Fibroblast of lung (primary cell): ENCODE measurements around the gene APOBEC3A. TPM values are rescaled to one million over a fixed set of nuclear protein-coding genes. Genes with fewer than 3 reads are reported as not detected.
"Not testable (repeated sequence)": the region's sequence is repeated elsewhere in the genome, so short reads cannot be mapped to it uniquely, and the experiment has no call there.

Experiments used
- DNase-seq, 2 donors: peaks; one replicate each; pipeline versions ENCODE4 v3.0.0 to v3.0.0-alpha.2; 2010; ENCODE audit warnings: low read depth in 2 of 2
- H2AFZ ChIP-seq: 2 replicates; pipeline ENCODE4 v1.5.1; 2012; ENCODE audit warnings: low read length, control low read depth, inconsistent platforms
- H3K27ac ChIP-seq: 2 replicates; pipeline ENCODE4 v1.5.1; 2011; ENCODE audit warnings: low read length, control low read depth; ENCODE audit not compliant: insufficient read depth
- H3K27me3 ChIP-seq: 2 replicates; pipeline ENCODE4 v1.5.1; 2011; ENCODE audit warnings: mild to moderate bottlenecking, low read length; ENCODE audit not compliant: control insufficient read depth, insufficient read depth
- H3K36me3 ChIP-seq: 2 replicates; pipeline ENCODE4 v1.5.1; 2011; ENCODE audit warnings: low read length; ENCODE audit not compliant: control insufficient read depth, insufficient read depth
- H3K4me1 ChIP-seq: 2 replicates; pipeline ENCODE4 v1.5.1; 2011; ENCODE audit warnings: low read length; ENCODE audit not compliant: control insufficient read depth, insufficient read depth; ENCODE audit errors: extremely low read depth
- H3K4me2 ChIP-seq: 2 replicates; pipeline ENCODE4 v1.5.1; 2011; ENCODE audit warnings: low read length, control low read depth; ENCODE audit not compliant: insufficient read depth; ENCODE audit errors: extremely low read depth
- H3K4me3 ChIP-seq, 4 experiments: fragments of 200-600 bp in 1 of 4; sonication (generic) in 1 of 4; replicated peaks in 1 of 4; 2 replicates each; pipeline ENCODE4 v1.5.1; 2011 to 2016; ENCODE audit warnings: low read length in 4 of 4, low read depth in 3 of 4, mild to moderate bottlenecking in 3 of 4, control low read depth in 2 of 4, inconsistent platforms in 1 of 4, mixed read lengths in 1 of 4; ENCODE audit not compliant: insufficient read depth in 1 of 4; ENCODE audit errors: control extremely low read depth in 1 of 4
- H3K79me2 ChIP-seq: 2 replicates; pipeline ENCODE4 v1.5.1; 2012; ENCODE audit warnings: mild to moderate bottlenecking, low read length, inconsistent platforms; ENCODE audit not compliant: control insufficient read depth, insufficient read depth
- H3K9ac ChIP-seq: 2 replicates; pipeline ENCODE4 v1.5.1; 2011; ENCODE audit warnings: mild to moderate bottlenecking, low read length, control low read depth; ENCODE audit not compliant: insufficient read depth
- H3K9me3 ChIP-seq: 2 replicates; pipeline ENCODE4 v1.5.1; 2012; ENCODE audit warnings: low read depth, low read length; ENCODE audit not compliant: control insufficient read depth, insufficient read depth
- H4K20me1 ChIP-seq: 2 replicates; pipeline ENCODE4 v1.5.1; 2011; ENCODE audit warnings: low read length; ENCODE audit not compliant: control insufficient read depth, insufficient read depth; ENCODE audit errors: extremely low read depth
- EZH2 ChIP-seq: IDR thresholded peaks from 2 replicates; pipeline ENCODE4 v1.5.1; 2012; ENCODE audit warnings: low read length, control low read depth, mild to moderate bottlenecking; ENCODE audit errors: missing control alignments
- polyA plus RNA-seq, 2 donors: library from polyadenylated mRNA; depleted of rRNA in 1 of 2; stranded (reverse) in 1 of 2; unstranded in 1 of 2; fragments of >200 nt; gene quantifications; 2 replicates each; pipeline ENCODE4 v1.2.1, GENCODE V29; 2011 to 2012; ENCODE audit warnings: missing spikeins in 1 of 2
- total RNA-seq: library from RNA; depleted of rRNA; stranded (reverse); fragments of >200 nt; gene quantifications from 2 replicates; pipeline ENCODE4 v1.2.1, GENCODE V29; 2014
- TF ChIP-seq, protein P1 (sequence below), 2 donors: IDR thresholded peaks in 1 of 2; conservative IDR thresholded peaks in 1 of 2; 1 replicate in 1 of 2; 2 replicates in 1 of 2; pipeline ENCODE4 v1.5.1; 2011 to 2012; ENCODE audit warnings: low read length in 2 of 2, control low read depth in 1 of 2, inconsistent platforms in 1 of 2, low read depth in 1 of 2, mild to moderate bottlenecking in 1 of 2

The APOBEC3A gene
- total and polyA plus RNA-seq, 2 donors (not counting 1 experiment from before 2014, with no cell fraction given) = not detected

DNA sequence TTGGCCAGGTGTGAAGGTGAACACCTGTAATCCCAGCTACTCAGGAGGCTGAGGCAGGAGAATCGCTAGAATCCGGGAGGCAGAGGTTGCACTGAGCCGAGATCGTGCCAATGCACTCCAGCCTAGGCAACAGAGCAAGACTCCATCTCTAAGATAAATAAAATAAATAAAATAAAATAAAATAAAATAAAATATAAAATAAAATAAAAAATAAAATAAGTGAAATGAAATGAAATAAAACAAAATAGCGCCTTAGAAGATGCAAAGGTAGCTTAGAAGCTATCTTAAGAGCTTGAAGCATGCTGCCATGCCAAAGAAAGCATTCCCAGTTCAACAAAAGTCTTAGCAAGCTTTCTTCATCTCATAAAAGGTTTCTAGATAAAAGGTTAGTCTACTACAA, 49.8 kb downstream of the APOBEC3A start:
- no peak for TF ChIP-seq EZH2
- TF ChIP-seq, protein P1, sequence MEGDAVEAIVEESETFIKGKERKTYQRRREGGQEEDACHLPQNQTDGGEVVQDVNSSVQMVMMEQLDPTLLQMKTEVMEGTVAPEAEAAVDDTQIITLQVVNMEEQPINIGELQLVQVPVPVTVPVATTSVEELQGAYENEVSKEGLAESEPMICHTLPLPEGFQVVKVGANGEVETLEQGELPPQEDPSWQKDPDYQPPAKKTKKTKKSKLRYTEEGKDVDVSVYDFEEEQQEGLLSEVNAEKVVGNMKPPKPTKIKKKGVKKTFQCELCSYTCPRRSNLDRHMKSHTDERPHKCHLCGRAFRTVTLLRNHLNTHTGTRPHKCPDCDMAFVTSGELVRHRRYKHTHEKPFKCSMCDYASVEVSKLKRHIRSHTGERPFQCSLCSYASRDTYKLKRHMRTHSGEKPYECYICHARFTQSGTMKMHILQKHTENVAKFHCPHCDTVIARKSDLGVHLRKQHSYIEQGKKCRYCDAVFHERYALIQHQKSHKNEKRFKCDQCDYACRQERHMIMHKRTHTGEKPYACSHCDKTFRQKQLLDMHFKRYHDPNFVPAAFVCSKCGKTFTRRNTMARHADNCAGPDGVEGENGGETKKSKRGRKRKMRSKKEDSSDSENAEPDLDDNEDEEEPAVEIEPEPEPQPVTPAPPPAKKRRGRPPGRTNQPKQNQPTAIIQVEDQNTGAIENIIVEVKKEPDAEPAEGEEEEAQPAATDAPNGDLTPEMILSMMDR (conservative IDR thresholded peaks at IDR 0.05 in 1 of 2, IDR thresholded peaks at IDR 0.05 in 1 of 2; ENCODE audit: low read depth in 1 of 2, low read length in 2 of 2) = no peak
- no peaks in the 10 kb centered on the region for H3K79me2 ChIP-seq
- H3K27ac ChIP-seq = no peak overlapping the region
- H3K9ac ChIP-seq = no peak overlapping the region
- H3K4me1 ChIP-seq = peaks cover 2% of the 10 kb centered on the region
- no peaks in the 10 kb centered on the region for H3K9me3 ChIP-seq
- H4K20me1 ChIP-seq = no peaks in the 10 kb centered on the region
- H3K4me3 ChIP-seq = no peak overlapping the region
- H2AFZ ChIP-seq = no peak overlapping the region
- no peaks in the 10 kb centered on the region for H3K36me3 ChIP-seq
- DNase-seq = no peak
- no peak overlapping the region for H3K4me2 ChIP-seq
- no peaks in the 10 kb centered on the region for H3K27me3 ChIP-seq

GRCh38 chr22:39008271-39008850, 51.0 kb downstream of the APOBEC3A start:
- not testable (repeated sequence) for H3K79me2 ChIP-seq, H4K20me1 ChIP-seq, H3K27ac ChIP-seq, H3K9ac ChIP-seq, H3K36me3 ChIP-seq, H2AFZ ChIP-seq, H3K4me3 ChIP-seq, H3K4me2 ChIP-seq, H3K27me3 ChIP-seq, DNase-seq, H3K9me3 ChIP-seq, H3K4me1 ChIP-seq

GRCh38 chr22:39010946-39011345, 53.5 kb downstream of the APOBEC3A start:
- no peak overlapping the region for H3K9ac ChIP-seq
- no peak overlapping the region for H3K4me2 ChIP-seq
- TF ChIP-seq, protein P1 (conservative IDR thresholded peaks at IDR 0.05 in 1 of 2, IDR thresholded peaks at IDR 0.05 in 1 of 2; ENCODE audit: low read depth in 1 of 2, low read length in 2 of 2) = no peak
- TF ChIP-seq EZH2 = no peak
- H3K4me1 ChIP-seq = peaks cover 4% of the 10 kb centered on the region
- H3K4me3 ChIP-seq = no peak overlapping the region
- H3K36me3 ChIP-seq = no peaks in the 10 kb centered on the region
- H3K27me3 ChIP-seq = no peaks in the 10 kb centered on the region
- no peak overlapping the region for H3K27ac ChIP-seq
- H3K9me3 ChIP-seq = no peaks in the 10 kb centered on the region
- peaks cover 8% of the 10 kb centered on the region for H3K79me2 ChIP-seq
- no peak overlapping the region for H2AFZ ChIP-seq
- no peak for DNase-seq
- no peaks in the 10 kb centered on the region for H4K20me1 ChIP-seq

Other genes with a start within 250 kb of the APOBEC3A start
- gene SUN2, start 201.6 kb upstream of the APOBEC3A start, total RNA-seq = 42.1 and 76.6 TPM in 2 replicates
- gene SUN2, start 201.6 kb upstream of the APOBEC3A start, polyA plus RNA-seq = 26.2 and 27.4 TPM in 2 replicates
- 23.4 and 25.1 TPM in 2 replicates for gene DNAL4, start 163.5 kb upstream of the APOBEC3A start, total RNA-seq
- 9.0 and 13.3 TPM in 2 replicates for gene DNAL4, start 163.5 kb upstream of the APOBEC3A start, polyA plus RNA-seq
- 1.0 and 2.0 TPM in 2 replicates for gene NPTXR, start 113.6 kb upstream of the APOBEC3A start, total RNA-seq
- gene NPTXR, start 113.6 kb upstream of the APOBEC3A start, polyA plus RNA-seq = 0.84 and 1.0 TPM in 2 replicates
- gene CBX6, start 85.4 kb upstream of the APOBEC3A start, total RNA-seq = 45.7 and 53.8 TPM in 2 replicates
- gene CBX6, start 85.4 kb upstream of the APOBEC3A start, polyA plus RNA-seq = 20.3 and 25.5 TPM in 2 replicates
- 0.77 and 2.3 TPM in 2 replicates for gene APOBEC3B, start 24.7 kb downstream of the APOBEC3A start, total RNA-seq
- gene APOBEC3B, start 24.7 kb downstream of the APOBEC3A start, polyA plus RNA-seq = 10.3 and 51.7 TPM in 2 replicates
- 9.5 and 19.2 TPM in 2 replicates for gene APOBEC3C, start 56.6 kb downstream of the APOBEC3A start, total RNA-seq
- 44.5 and 54.2 TPM in 2 replicates for gene APOBEC3C, start 56.6 kb downstream of the APOBEC3A start, polyA plus RNA-seq
- gene APOBEC3D, start 63.5 kb downstream of the APOBEC3A start, total RNA-seq = 4.9 and 5.9 TPM in 2 replicates
- gene APOBEC3D, start 63.5 kb downstream of the APOBEC3A start, polyA plus RNA-seq = 3.0 and 4.7 TPM in 2 replicates
- gene APOBEC3F, start 83.3 kb downstream of the APOBEC3A start, total RNA-seq = 6.2 and 7.8 TPM in 2 replicates
- 6.3 and 7.0 TPM in 2 replicates for gene APOBEC3F, start 83.3 kb downstream of the APOBEC3A start, polyA plus RNA-seq
- gene APOBEC3G, start 119.7 kb downstream of the APOBEC3A start, total RNA-seq = 21.8 and 22.1 TPM in 2 replicates
- gene APOBEC3G, start 119.7 kb downstream of the APOBEC3A start, polyA plus RNA-seq = 11.0 and 14.3 TPM in 2 replicates
- 0.26 and 1.3 TPM in 2 replicates for gene APOBEC3H, start 139.6 kb downstream of the APOBEC3A start, total RNA-seq
- gene APOBEC3H, start 139.6 kb downstream of the APOBEC3A start, polyA plus RNA-seq = 0.20 TPM in 1 of 2 replicates, not detected in the other
- gene CBX7, start 195.1 kb downstream of the APOBEC3A start, total RNA-seq = 8.7 and 14.7 TPM in 2 replicates
- 2.8 TPM in 2 replicates for gene CBX7, start 195.1 kb downstream of the APOBEC3A start, polyA plus RNA-seq